ENCODE results near the gene LBP. TPM values are rescaled to one million over a fixed set of nuclear protein-coding genes. Genes with fewer than 3 reads are reported as not detected.

LBP gene
- total and polyA plus RNA-seq, 10 of the 15 experiments (the other 5 are each of a cell fraction or from before 2014, with no cell fraction given), result 0.04 to 0.10 TPM; not detected in 8

DNA sequence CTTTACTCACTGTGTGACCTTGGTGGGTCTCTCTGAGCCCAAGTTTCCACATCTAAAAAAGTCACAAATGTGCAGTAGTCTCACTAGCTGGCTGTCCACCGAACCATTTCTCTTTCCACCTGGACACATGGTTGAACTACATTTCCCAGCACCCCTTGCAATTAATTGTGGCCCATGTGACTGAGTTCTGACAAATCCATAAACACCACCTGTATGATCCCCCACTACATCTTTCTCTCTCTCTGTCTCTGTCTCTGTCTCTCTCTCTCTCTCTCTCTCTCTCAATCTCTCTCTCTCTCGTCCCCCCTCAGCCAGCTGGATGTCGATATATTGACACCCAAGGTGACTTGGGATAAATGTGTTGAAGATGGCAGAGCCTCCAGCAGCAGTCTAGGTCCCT lies 46.1 kb downstream of the LBP start:
- Histone ChIP-seq H3K27ac (ENCODE audit: control insufficient read depth, insufficient read depth) (no peak overlapping the region), H3K9ac (ENCODE audit: control insufficient read depth, insufficient read depth, low read length) (no peak overlapping the region), H3K27me3 (replicated peaks in 1 of 2; ENCODE audit: control insufficient read depth in 2 of 2, insufficient read depth in 2 of 2, low read length in 1 of 2) (no peaks in the 10 kb centered on the region; a peak in 1 of 4 replicates), H2AFZ (ENCODE audit: control insufficient read depth, low read depth, low read length) (no peak overlapping the region), H3K4me3 (no peak overlapping the region), H3K4me1 (ENCODE audit: control insufficient read depth, insufficient read depth, low read length) (no peaks in the 10 kb centered on the region), H3K79me2 (ENCODE audit: control insufficient read depth, insufficient read depth, low read length) (no peaks in the 10 kb centered on the region), H4K20me1 (ENCODE audit: control insufficient read depth, insufficient read depth) (no peaks in the 10 kb centered on the region), H3K36me3 (ENCODE audit: control insufficient read depth in 2 of 2, insufficient read depth in 2 of 2, low read length in 1 of 2) (no peaks in the 10 kb centered on the region), H3K9me3 (replicated peaks; ENCODE audit: control insufficient read depth, insufficient read depth, low read length) (no peaks in the 10 kb centered on the region), H3K4me2 (ENCODE audit: control insufficient read depth, insufficient read depth) (no peak overlapping the region)
- BruUV-seq (replicated peaks), result no TSS peak
- peak; percentile 53; the same call in 1 of the 3 replicates for ATAC-seq
- no peak for FAIRE-seq
- ChIA-PET CTCF (interaction anchor here (2.2 kb wide), 1 partner anchor 16 kb away, joined by 7 read pairs; no protein-coding TSS in a partner anchor), SMC1A (ENCODE audit: uncharacterized antibody, unreplicated experiment) (no interaction called here), POLR2A (no interaction called here), RAD21 (ENCODE audit: unreplicated experiment) (no interaction called here)
- intact Hi-C loops (cut with micrococcal nuclease; ENCODE audit: unreplicated experiment), result no loop called here
- 0% methylated on average over 3 of the region's 3 CpGs for WGBS (ENCODE audit: insufficient coverage, insufficient replicate concordance, low lambda C conversion rate, missing lambda C conversion rate)
- DNase-seq (ENCODE audit: low read depth, low spot score), result no peak
- in situ Hi-C loops (cut with MboI), result no loop called here
- TF ChIP-seq CEBPB (IDR thresholded peaks at IDR 0.05; ENCODE audit: borderline replicate concordance in 1 of 2, low read depth in 2 of 2, low read length in 2 of 2), result no peak
- no peak for TF ChIP-seq MTA3 (IDR thresholded peaks at IDR 0.05; ENCODE audit: borderline replicate concordance, low read length)
- TF ChIP-seq ETV6 (conservative IDR thresholded peaks at IDR 0.05 in 1 of 2, IDR thresholded peaks at IDR 0.05 in 1 of 2; ENCODE audit: borderline replicate concordance in 1 of 2, low read depth in 1 of 2), result no peak
- no peak for TF ChIP-seq IKZF2 (IDR thresholded peaks at IDR 0.05)
- TF ChIP-seq, protein P1, sequence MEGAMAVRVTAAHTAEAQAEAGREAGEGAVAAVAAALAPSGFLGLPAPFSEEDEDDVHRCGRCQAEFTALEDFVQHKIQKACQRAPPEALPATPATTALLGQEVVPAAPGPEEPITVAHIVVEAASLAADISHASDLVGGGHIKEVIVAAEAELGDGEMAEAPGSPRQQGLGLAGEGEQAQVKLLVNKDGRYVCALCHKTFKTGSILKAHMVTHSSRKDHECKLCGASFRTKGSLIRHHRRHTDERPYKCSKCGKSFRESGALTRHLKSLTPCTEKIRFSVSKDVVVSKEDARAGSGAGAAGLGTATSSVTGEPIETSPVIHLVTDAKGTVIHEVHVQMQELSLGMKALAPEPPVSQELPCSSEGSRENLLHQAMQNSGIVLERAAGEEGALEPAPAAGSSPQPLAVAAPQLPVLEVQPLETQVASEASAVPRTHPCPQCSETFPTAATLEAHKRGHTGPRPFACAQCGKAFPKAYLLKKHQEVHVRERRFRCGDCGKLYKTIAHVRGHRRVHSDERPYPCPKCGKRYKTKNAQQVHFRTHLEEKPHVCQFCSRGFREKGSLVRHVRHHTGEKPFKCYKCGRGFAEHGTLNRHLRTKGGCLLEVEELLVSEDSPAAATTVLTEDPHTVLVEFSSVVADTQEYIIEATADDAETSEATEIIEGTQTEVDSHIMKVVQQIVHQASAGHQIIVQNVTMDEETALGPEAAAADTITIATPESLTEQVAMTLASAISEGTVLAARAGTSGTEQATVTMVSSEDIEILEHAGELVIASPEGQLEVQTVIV (IDR thresholded peaks at IDR 0.05; ENCODE audit: borderline replicate concordance, partially characterized antibody), result no peak
- TF ChIP-seq, protein P2, sequence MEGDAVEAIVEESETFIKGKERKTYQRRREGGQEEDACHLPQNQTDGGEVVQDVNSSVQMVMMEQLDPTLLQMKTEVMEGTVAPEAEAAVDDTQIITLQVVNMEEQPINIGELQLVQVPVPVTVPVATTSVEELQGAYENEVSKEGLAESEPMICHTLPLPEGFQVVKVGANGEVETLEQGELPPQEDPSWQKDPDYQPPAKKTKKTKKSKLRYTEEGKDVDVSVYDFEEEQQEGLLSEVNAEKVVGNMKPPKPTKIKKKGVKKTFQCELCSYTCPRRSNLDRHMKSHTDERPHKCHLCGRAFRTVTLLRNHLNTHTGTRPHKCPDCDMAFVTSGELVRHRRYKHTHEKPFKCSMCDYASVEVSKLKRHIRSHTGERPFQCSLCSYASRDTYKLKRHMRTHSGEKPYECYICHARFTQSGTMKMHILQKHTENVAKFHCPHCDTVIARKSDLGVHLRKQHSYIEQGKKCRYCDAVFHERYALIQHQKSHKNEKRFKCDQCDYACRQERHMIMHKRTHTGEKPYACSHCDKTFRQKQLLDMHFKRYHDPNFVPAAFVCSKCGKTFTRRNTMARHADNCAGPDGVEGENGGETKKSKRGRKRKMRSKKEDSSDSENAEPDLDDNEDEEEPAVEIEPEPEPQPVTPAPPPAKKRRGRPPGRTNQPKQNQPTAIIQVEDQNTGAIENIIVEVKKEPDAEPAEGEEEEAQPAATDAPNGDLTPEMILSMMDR (IDR thresholded peaks at IDR 0.05 in 2 of 3, conservative IDR thresholded peaks at IDR 0.05 in 1 of 3; ENCODE audit: control insufficient read depth in 2 of 3, extremely low read depth in 1 of 3, insufficient read depth in 1 of 3, low read depth in 3 of 3, low read length in 3 of 3), result no peak
- no peak for TF ChIP-seq ZNF384 (IDR thresholded peaks at IDR 0.05; ENCODE audit: borderline replicate concordance, low read depth, low read length)
- peak; percentile 50; the same call in 1 of the 2 replicates for TF ChIP-seq HCFC1 (IDR thresholded peaks at IDR 0.05; ENCODE audit: low read length)
- TF ChIP-seq, protein P3, sequence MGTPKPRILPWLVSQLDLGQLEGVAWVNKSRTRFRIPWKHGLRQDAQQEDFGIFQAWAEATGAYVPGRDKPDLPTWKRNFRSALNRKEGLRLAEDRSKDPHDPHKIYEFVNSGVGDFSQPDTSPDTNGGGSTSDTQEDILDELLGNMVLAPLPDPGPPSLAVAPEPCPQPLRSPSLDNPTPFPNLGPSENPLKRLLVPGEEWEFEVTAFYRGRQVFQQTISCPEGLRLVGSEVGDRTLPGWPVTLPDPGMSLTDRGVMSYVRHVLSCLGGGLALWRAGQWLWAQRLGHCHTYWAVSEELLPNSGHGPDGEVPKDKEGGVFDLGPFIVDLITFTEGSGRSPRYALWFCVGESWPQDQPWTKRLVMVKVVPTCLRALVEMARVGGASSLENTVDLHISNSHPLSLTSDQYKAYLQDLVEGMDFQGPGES (IDR thresholded peaks at IDR 0.05), result no peak
- no peak for TF ChIP-seq DPF2 (IDR thresholded peaks at IDR 0.05)
- TF ChIP-seq MXI1 (IDR thresholded peaks at IDR 0.05; ENCODE audit: low read depth, low read length), result no peak
- no peak for TF ChIP-seq CBX5 (IDR thresholded peaks at IDR 0.05; ENCODE audit: low read depth)
- no peak for TF ChIP-seq EGR1 (IDR thresholded peaks at IDR 0.05; ENCODE audit: borderline replicate concordance in 1 of 2, low read depth in 2 of 2, low read length in 2 of 2)
- TF ChIP-seq SIX5 (IDR thresholded peaks at IDR 0.05; ENCODE audit: low read depth, low read length, severe bottlenecking), result peak; percentile 67
- TF ChIP-seq POLR2A (IDR thresholded peaks at IDR 0.05; ENCODE audit: low read depth, low read length), result no peak
- no peak for TF ChIP-seq CREB1 (IDR thresholded peaks at IDR 0.05; ENCODE audit: low read depth)
- TF ChIP-seq, protein P4, sequence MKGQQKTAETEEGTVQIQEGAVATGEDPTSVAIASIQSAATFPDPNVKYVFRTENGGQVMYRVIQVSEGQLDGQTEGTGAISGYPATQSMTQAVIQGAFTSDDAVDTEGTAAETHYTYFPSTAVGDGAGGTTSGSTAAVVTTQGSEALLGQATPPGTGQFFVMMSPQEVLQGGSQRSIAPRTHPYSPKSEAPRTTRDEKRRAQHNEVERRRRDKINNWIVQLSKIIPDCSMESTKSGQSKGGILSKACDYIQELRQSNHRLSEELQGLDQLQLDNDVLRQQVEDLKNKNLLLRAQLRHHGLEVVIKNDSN (IDR thresholded peaks at IDR 0.05; ENCODE audit: borderline replicate concordance, extremely low read length, insufficient read depth, low read depth, low read length), result peak; percentile 64
- TF ChIP-seq SRF (IDR thresholded peaks at IDR 0.05; ENCODE audit: low read depth in 2 of 2, low read length in 2 of 2), result no peak

Measured in GM12878 (cell line).